GM19452 (cell line): ENCODE measurements around the gene SCAF8.

ENCODE experiments used
- ATAC-seq: cut with Tn5 transposase; IDR thresholded peaks from one replicate; pipeline ENCODE4 v1.9.1; 2021; ENCODE audit not compliant: unreplicated experiment

Gene SCAF8

DNA sequence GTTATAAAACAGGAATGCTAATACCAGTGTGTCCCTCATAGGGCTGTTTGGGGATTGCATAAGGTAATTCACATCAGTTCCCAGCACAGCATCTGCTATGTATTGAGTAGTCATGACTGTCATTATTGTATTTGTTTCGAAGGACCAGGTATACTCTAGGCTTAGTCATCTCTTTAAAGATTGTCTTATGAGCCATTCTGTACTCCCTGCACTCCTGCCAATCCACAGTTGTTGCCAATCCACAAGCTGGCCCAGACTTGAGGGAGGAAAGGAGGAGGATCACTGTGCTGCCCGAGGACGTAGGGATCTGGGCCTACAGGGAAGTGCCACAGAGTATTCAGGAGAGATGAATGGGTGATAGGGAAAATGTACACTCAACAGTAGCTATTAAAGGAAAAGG is 148.9 kb downstream of the SCAF8 start:
- ATAC-seq: no peak
